ENCODE data around the gene WNK2.

Gene WNK2

DNA sequence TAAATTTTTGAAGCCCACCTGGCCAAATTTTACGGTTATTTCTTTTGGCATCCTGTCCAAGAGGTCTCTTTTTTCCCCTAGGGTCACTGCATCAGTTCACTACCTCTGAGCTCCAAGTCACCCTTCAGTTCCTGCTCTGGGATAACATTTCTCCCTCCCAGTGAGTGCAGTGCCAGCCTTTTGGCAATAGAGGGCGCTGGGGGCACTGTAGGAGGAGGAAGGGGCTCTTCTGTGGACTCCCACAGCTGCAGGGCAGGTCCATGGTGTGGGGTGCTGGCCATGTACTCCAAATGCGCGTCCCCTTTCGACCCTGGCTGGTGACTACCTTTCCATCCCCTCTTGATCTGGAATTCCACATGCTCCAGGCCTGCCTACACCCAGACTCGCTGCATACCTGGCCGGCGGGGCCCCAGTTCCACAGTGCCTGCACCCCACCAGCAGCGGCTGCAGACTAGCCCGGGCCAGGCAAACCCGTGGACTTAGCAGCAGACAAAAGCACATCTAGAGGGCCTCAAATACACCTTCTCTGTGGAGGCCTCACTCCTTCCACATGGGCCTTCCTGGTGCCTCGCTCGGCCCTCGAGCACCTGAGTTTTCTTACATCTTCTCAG, 29.5 kb upstream of the WNK2 start:
- H3K4me1 ChIP-seq (ENCODE audit: low read length), result peaks cover 26% of the 10 kb centered on the region

DNA sequence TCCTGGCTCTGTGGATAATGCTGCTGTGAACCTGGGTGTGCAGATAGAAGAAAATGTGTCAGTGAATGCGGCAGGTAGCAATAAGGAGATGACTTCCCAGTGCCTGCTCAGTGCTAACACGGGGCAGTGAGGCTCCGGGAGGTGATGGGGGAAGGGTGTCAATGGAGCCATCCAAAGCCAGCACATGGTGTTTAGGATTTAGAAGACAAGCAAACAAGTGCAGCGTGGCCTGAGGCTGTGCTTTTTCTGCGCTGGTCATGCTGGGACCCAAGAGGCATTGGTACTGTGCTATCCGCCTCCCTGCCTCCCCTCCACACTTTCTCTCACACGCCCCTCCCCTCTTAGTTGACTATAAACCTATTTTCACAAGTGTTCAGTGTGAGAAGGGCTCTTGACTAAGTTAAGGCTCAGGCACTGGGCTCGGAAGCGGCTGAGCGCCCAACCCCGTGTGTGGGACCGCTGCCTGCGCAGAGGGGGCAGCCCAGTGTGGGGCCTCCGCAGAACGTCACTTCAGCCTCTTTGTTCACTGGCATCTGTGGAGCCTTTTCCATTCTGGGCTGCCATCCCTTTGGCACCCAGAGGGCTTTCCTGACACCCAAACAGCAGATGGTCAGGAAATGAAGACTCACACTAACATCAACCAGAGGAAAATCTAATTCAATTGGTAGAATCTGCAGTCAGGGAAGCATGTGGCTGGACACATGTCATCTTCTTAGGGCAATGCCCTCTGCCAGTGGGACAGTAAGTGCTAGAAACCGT, 28.0 kb upstream of the WNK2 start:
- Histone ChIP-seq H3K27ac (ENCODE audit: low read length) (0 out of 2 replicates have a peak overlapping the region, but pooled peaks have one; percentile 36), H3K27me3 (ENCODE audit: low read depth, low read length) (peaks cover 3% of the 10 kb centered on the region; the same call in 1 of the 2 replicates), H3K9ac (ENCODE audit: low read length) (no peak overlapping the region), H3K4me3 (ENCODE audit: low read length) (no peak overlapping the region), H3K79me2 (ENCODE audit: low read length) (no peaks in the 10 kb centered on the region), H3K36me3 (replicated peaks; ENCODE audit: low read depth, low read length) (no peaks in the 10 kb centered on the region), H3K9me3 (ENCODE audit: insufficient read depth, low read length) (0 out of 2 replicates have a peak, but pooled peaks cover 3% of the 10 kb centered on the region), H4K20me1 (ENCODE audit: insufficient read depth, low read length) (no peaks in the 10 kb centered on the region), H2AFZ (ENCODE audit: low read depth, low read length) (no peak overlapping the region), H3K4me1 (ENCODE audit: low read length) (peaks cover 28% of the 10 kb centered on the region), H3K4me2 (ENCODE audit: low read length) (peak overlapping the region; percentile 40)
- no peak for TF ChIP-seq EZH2phosphoT487 (IDR thresholded peaks at IDR 0.05; ENCODE audit: low read depth)
- TF ChIP-seq, protein P1, sequence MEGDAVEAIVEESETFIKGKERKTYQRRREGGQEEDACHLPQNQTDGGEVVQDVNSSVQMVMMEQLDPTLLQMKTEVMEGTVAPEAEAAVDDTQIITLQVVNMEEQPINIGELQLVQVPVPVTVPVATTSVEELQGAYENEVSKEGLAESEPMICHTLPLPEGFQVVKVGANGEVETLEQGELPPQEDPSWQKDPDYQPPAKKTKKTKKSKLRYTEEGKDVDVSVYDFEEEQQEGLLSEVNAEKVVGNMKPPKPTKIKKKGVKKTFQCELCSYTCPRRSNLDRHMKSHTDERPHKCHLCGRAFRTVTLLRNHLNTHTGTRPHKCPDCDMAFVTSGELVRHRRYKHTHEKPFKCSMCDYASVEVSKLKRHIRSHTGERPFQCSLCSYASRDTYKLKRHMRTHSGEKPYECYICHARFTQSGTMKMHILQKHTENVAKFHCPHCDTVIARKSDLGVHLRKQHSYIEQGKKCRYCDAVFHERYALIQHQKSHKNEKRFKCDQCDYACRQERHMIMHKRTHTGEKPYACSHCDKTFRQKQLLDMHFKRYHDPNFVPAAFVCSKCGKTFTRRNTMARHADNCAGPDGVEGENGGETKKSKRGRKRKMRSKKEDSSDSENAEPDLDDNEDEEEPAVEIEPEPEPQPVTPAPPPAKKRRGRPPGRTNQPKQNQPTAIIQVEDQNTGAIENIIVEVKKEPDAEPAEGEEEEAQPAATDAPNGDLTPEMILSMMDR (IDR thresholded peaks at IDR 0.05; ENCODE audit: low read depth, low read length), result no peak

More for the DNA sequence above, 29.5 kb upstream of the WNK2 start:
- Histone ChIP-seq H3K27me3 (ENCODE audit: low read depth, low read length) (peaks cover 3% of the 10 kb centered on the region; the same call in 1 of the 2 replicates), H3K27ac (ENCODE audit: low read length) (no peak overlapping the region), H3K4me3 (ENCODE audit: low read length) (no peak overlapping the region), H3K79me2 (ENCODE audit: low read length) (no peaks in the 10 kb centered on the region), H3K36me3 (replicated peaks; ENCODE audit: low read depth, low read length) (no peaks in the 10 kb centered on the region), H3K9me3 (ENCODE audit: insufficient read depth, low read length) (0 out of 2 replicates have a peak, but pooled peaks cover 3% of the 10 kb centered on the region), H4K20me1 (ENCODE audit: insufficient read depth, low read length) (no peaks in the 10 kb centered on the region), H2AFZ (ENCODE audit: low read depth, low read length) (no peak overlapping the region), H3K9ac (ENCODE audit: low read length) (no peak overlapping the region), H3K4me2 (ENCODE audit: low read length) (no peak overlapping the region)
- TF ChIP-seq, protein P1 (IDR thresholded peaks at IDR 0.05; ENCODE audit: low read depth, low read length), result peak; percentile 63
- TF ChIP-seq EZH2phosphoT487 (IDR thresholded peaks at IDR 0.05; ENCODE audit: low read depth), result no peak

DNA sequence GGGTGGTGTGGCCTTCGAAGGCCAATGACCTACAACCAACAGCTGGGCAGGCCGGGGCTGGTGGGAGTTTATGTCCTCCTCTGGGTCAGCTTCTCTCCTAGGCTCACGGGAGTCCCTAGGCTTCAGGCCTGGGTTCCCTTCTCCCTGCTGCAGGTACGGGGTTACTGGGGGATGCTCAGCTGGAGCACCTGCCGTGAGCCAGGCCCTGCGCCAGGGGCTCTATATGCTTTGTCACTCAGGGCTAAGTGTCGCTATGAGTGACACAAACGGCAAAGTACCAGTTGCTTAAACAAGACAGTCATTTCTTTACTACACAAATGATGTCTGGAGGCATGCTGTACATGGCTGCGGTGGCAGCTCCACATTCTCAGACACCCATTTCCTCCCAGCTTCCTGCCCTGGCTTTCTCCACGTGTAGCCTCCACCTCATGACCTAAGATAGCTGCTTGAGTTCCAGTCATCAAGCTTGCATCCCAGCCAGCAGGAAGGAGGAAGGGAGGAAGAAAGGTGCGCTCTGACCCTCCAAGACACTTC, 27.4 kb upstream of the WNK2 start:
- H3K4me2 ChIP-seq (ENCODE audit: low read length), result peak overlapping the region; percentile 40
- no peaks in the 10 kb centered on the region for H3K79me2 ChIP-seq (ENCODE audit: low read length)
- H4K20me1 ChIP-seq (ENCODE audit: insufficient read depth, low read length), result no peaks in the 10 kb centered on the region
- 0 out of 2 replicates have a peak, but pooled peaks cover 3% of the 10 kb centered on the region for H3K9me3 ChIP-seq (ENCODE audit: insufficient read depth, low read length)
- H3K36me3 ChIP-seq (replicated peaks; ENCODE audit: low read depth, low read length), result no peaks in the 10 kb centered on the region
- no peak overlapping the region for H3K4me3 ChIP-seq (ENCODE audit: low read length)
- no peak overlapping the region for H2AFZ ChIP-seq (ENCODE audit: low read depth, low read length)
- TF ChIP-seq EZH2phosphoT487 (IDR thresholded peaks at IDR 0.05; ENCODE audit: low read depth), result no peak
- TF ChIP-seq, protein P1 (IDR thresholded peaks at IDR 0.05; ENCODE audit: low read depth, low read length), result no peak
- peaks cover 3% of the 10 kb centered on the region; the same call in 1 of the 2 replicates for H3K27me3 ChIP-seq (ENCODE audit: low read depth, low read length)
- H3K9ac ChIP-seq (ENCODE audit: low read length), result no peak overlapping the region
- H3K27ac ChIP-seq (ENCODE audit: low read length), result peak overlapping the region; percentile 36; the same call in 1 of the 2 replicates
- peaks cover 28% of the 10 kb centered on the region for H3K4me1 ChIP-seq (ENCODE audit: low read length)

Data from OCI-LY3 (cell line).